HG03064 (cell line): ENCODE measurements around the gene OR6B1.
"Not testable (repeated sequence)": the region's sequence is repeated elsewhere in the genome, so short reads cannot be mapped to it uniquely, and the experiment has no call there.

ENCODE experiments used
- ATAC-seq: cut with Tn5 transposase; IDR thresholded peaks from one replicate; pipeline ENCODE4 v1.9.1; 2021; ENCODE audit warnings: low read depth; ENCODE audit not compliant: unreplicated experiment

The OR6B1 gene

DNA sequence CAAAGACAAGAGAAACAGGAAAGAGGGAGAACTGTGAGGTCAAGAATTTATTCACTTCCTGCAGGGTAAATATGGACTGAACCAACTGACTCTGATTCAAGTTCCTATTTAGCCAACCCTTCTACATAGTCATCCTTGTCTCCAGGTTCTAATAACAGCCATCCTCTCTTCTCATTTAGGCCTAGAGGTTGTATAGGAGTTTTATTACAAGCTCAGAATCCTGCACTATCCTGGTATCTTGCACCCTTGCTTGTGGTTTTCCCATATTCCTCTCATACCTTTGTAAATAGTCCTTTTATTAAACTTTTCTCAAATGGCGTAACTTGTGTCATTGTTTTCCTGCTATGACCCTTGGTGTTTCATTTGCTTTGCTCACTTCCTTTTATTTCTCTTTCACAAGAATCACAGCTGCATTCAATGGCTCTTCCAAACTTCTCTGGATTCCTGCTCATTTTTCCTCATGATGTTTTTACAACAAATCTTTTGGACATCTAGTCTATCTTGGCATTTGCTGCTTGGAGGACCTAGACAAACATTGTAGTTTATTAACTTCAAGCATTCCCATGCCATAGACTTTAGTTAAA is 36.3 kb downstream of the OR6B1 start:
- ATAC-seq, result no peak

- no peak for ATAC-seq
Observed at GRCh38 chr7:144037414-144038035, 37.4 kb downstream of the OR6B1 start.

GRCh38 chr7:144038887-144039286 is 38.8 kb downstream of the OR6B1 start:
- no peak for ATAC-seq

DNA sequence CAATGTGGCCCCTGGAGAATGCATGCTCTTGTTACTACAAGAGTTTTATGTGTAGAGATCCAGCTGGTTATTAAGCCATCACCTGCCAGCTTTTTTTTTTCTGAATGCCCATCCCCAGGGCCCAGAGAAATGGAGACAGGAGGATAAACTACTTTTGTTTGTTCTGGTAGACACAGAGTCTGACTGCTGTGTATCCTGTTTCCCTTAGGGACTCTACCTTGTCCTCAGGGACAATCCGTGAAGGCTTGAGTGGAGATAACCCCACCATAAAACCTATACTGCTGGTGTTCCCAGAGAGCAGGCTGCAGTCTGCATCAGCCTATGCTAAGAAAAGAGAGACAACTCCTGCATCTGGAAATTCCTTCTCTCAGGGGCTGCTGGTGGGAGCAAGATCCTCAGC is 48.5 kb downstream of the OR6B1 start, which contains the start of gene OR2A5:
TSS of gene OR2A5 (plus strand) at position 301 of the 400 bp plus-strand sequence. CDS start 1,454 bp downstream, outside the sequence.
- no peak for ATAC-seq

GRCh38 chr7:144049491-144049890 is 49.4 kb downstream of the OR6B1 start:
- ATAC-seq, result no peak

GRCh38 chr7:144050093-144050492 is 50.0 kb downstream of the OR6B1 start:
- ATAC-seq, result no peak

GRCh38 chr7:144050884-144051283 is 50.8 kb downstream of the OR6B1 start:
- ATAC-seq, result not testable (repeated sequence)

- no peak for ATAC-seq
Observed at GRCh38 chr7:144057954-144058353, 57.8 kb downstream of the OR6B1 start.
